Tongue (tissue), 2 donors: ENCODE measurements around the gene ANP32D. TPM values are rescaled to one million over a fixed set of nuclear protein-coding genes. Genes with fewer than 3 reads are reported as not detected.
"Not testable (repeated sequence)": the region's sequence is repeated elsewhere in the genome, so short reads cannot be mapped to it uniquely, and the experiment has no call there.

Experiments
- DNase-seq: peaks from one replicate; pipeline ENCODE4 v3.0.0-alpha.2; 2015
- total RNA-seq: library from RNA; depleted of rRNA; stranded (reverse); fragments of >200 nt; gene quantifications from one replicate; pipeline ENCODE4 v1.2.3, GENCODE V29; 2014

Gene ANP32D
- total RNA-seq, 1 donor from 2014 or later = not detected

DNA sequence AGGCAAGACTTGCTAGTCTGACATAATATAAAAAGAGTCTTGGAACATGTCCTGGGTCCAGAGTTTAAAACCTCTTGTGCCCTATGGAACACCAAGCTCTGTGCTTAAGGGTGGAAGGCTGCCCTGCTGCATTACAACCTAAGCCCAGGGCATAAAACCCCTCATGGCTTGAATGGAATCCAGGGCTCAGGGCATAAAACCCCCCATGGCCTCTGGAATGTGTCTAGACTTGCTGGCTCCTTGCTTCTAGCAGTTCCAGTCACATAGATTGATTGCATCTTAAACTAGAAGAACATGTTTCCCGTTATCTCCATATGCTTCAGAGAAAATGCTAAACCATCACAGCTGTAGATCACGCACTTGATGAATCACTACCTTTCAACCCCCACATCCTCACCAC is 34.5 kb downstream of the ANP32D start:
- DNase-seq = not testable (repeated sequence)

DNA sequence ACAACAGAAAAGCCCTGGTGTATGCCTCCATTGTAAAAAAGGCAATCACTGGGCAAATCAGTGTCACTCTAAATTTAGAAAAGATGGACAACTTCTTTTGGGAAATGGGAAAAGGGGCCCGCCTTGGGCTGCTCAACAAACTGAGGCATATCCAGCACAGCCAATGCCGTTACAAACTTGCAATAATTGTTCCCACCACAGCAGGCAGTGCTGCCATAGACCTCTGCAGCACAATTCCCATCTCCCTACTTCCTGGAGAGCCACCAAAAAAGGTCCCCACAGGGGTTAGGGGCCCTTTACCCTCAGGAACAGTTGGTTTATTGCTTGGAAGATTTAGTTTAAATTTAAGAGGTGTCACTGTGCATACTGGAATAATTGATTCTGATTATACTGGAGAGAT is 36.6 kb downstream of the ANP32D start:
- no peak for DNase-seq

DNA sequence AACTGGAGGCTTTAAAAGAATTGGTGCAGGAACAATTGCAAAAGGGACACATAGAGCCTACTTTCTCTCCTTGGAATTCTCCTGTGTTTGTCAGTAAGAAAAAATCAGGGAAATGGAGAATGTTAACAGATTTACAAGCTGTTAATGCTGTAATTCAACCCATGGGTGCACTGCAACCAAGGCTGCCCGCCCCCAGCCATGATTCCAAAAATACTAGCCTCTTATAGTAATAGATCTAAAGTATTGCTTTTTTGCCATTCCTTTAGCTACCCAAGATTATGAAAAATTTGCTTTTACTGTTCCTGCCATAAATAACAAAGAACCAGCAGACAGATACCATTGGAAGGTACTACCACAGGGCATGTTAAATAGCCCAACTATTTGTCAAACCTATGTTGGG is 37.8 kb downstream of the ANP32D start:
- DNase-seq = no peak

DNA sequence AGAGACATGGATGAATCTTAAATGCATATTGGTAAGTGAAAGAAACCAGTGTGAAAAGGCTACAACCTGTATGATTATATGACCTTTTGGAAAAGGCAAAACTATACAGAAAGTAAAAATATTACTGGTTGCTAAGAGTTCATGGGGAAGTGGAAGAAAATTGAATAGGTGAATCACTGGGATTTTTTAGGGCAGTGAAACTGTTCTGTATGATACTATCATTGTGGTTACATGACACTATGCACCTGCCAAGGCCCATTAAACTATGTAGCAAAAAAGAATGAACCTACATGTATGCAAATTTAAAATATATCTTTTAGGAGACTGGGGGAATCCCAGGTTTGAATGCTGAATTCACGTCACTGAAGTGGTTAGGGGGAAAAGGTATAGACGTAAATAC is 40.5 kb downstream of the ANP32D start:
- no peak for DNase-seq

DNA sequence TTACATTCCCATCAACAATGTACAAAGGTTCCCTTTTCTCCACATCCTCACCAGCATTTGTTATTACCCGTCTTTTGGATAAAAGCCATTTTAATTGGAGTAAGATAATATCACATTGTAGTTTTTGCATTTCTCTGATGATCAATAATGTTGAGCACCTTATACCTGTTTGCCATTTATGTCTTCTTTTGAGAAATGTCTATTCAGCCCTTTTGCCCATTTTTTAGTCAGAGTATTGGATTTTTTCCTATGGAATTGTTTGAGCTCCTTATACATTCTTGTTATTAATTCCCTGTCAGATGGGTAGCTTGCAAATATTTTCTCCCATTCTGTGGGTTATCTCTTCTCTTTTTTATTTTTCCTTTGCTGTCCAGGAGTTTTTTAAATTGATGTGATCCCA is 42.4 kb downstream of the ANP32D start:
- no peak for DNase-seq

DNA sequence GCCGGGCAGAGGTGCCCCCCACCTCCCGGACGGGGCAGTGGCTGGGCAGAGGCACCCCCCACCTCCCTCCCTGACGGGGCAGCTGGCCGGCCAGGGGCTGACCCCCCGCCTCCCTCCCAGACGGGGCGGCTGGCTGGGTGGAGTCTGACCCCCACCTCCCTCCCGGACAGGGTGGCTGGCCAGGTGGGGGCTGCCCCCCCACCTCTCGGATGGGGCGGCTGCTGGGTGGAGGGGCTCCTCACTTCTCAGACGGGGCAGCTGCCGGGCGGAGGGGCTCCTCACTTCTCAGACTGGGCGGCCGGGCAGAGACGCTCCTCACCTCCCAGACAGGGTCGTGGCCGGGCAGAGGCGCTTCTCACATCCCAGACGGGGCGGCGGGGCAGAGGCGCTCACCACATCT is 48.0 kb downstream of the ANP32D start:
- DNase-seq = not testable (repeated sequence)

Other genes with a start within 250 kb of the ANP32D start
- 26.9 TPM for gene ZNF641, start 121.6 kb upstream of the ANP32D start, total RNA-seq
- not detected for gene C12orf54, start 9.9 kb downstream of the ANP32D start, total RNA-seq
- gene OR8S1, start 53.1 kb downstream of the ANP32D start, total RNA-seq = not detected
- gene LALBA, start 97.5 kb downstream of the ANP32D start, total RNA-seq = not detected
- gene KANSL2, start 209.7 kb downstream of the ANP32D start, total RNA-seq = 146 TPM
- gene CCNT1, start 244.1 kb downstream of the ANP32D start, total RNA-seq = 27.3 TPM